Keratinocyte (primary cell): Measurements from ENCODE around the gene TTYH2. TPM values are rescaled to one million over a fixed set of nuclear protein-coding genes. Genes with fewer than 3 reads are reported as not detected.

ENCODE experiments used
- DNase-seq: peaks from one replicate; pipeline ENCODE4 v3.0.0-alpha.2; 2011; ENCODE audit warnings: low read depth, missing footprints, low spot score
- FAIRE-seq: peaks from 2 replicates; lab custom pipeline; 2011; peaks lifted over from hg19 to GRCh38; lab: Jason Lieb, UNC
- H2AFZ ChIP-seq: 2 replicates; pipeline ENCODE4 v1.6.0; 2012; ENCODE audit warnings: low read length, control low read depth, inconsistent platforms; ENCODE audit not compliant: control insufficient read depth
- H3K27ac ChIP-seq: 2 replicates; pipeline ENCODE4 v1.5.1; 2011; ENCODE audit warnings: low read length; ENCODE audit not compliant: control insufficient read depth, insufficient read depth
- H3K27me3 ChIP-seq: 3 replicates; pipeline ENCODE4 v1.6.0; 2011; ENCODE audit warnings: low read length; ENCODE audit not compliant: control insufficient read depth, insufficient read depth; ENCODE audit errors: extremely low read depth
- H3K36me3 ChIP-seq, 2 experiments: 2 replicates in 1 of 2; 3 replicates in 1 of 2; pipeline ENCODE4 v1.5.1; 2011; ENCODE audit warnings: low read length in 2 of 2, mild to moderate bottlenecking in 1 of 2; ENCODE audit not compliant: control insufficient read depth in 2 of 2, insufficient read depth in 2 of 2; ENCODE audit errors: extremely low read depth in 1 of 2
- H3K4me1 ChIP-seq: 3 replicates; pipeline ENCODE4 v1.5.1; 2011; ENCODE audit warnings: low read length; ENCODE audit not compliant: control insufficient read depth, insufficient read depth; ENCODE audit errors: extremely low read depth
- H3K4me2 ChIP-seq: 3 replicates; pipeline ENCODE4 v1.6.0; 2011; ENCODE audit warnings: low read depth, low read length; ENCODE audit not compliant: control insufficient read depth, insufficient read depth; ENCODE audit errors: extremely low read depth
- H3K4me3 ChIP-seq, 3 experiments: fragments of 200-600 bp in 1 of 3; sonication (generic) in 1 of 3; 2 replicates in 2 of 3; 3 replicates in 1 of 3; pipeline ENCODE4 v1.5.1; 2011 to 2016; ENCODE audit warnings: low read length in 3 of 3, mild to moderate bottlenecking in 3 of 3, control low read depth in 2 of 3, inconsistent platforms in 1 of 3, low read depth in 1 of 3, mixed read lengths in 1 of 3, mixed run types in 1 of 3, moderate library complexity in 1 of 3; ENCODE audit not compliant: control insufficient read depth in 2 of 3, insufficient read depth in 2 of 3; ENCODE audit errors: extremely low read depth in 1 of 3
- H3K79me2 ChIP-seq: 2 replicates; pipeline ENCODE4 v1.6.0; 2012; ENCODE audit warnings: low read length; ENCODE audit not compliant: control insufficient read depth, insufficient read depth
- H3K9ac ChIP-seq: 3 replicates; pipeline ENCODE4 v1.6.0; 2011; ENCODE audit warnings: low read length; ENCODE audit not compliant: control insufficient read depth, insufficient read depth; ENCODE audit errors: extremely low read depth
- H3K9me1 ChIP-seq: 3 replicates; pipeline ENCODE4 v1.6.0; 2011; ENCODE audit warnings: low read length; ENCODE audit not compliant: control insufficient read depth, insufficient read depth; ENCODE audit errors: extremely low read depth
- H3K9me3 ChIP-seq: 2 replicates; pipeline ENCODE4 v1.5.1; 2012; ENCODE audit warnings: low read depth, low read length; ENCODE audit not compliant: control insufficient read depth
- H4K20me1 ChIP-seq: 3 replicates; pipeline ENCODE4 v1.6.0; 2011; ENCODE audit warnings: low read length; ENCODE audit not compliant: control insufficient read depth, insufficient read depth; ENCODE audit errors: extremely low read depth
- CTCF ChIP-seq, 3 experiments: IDR thresholded peaks in 1 of 3; conservative IDR thresholded peaks in 1 of 3; optimal IDR thresholded peaks in 1 of 3; 2 replicates in 2 of 3; 3 replicates in 1 of 3; pipeline versions ENCODE3 to v1.5.1; 2011; ENCODE audit warnings: low read length in 3 of 3, mild to moderate bottlenecking in 3 of 3, moderate library complexity in 2 of 3, control low read depth in 1 of 3, inconsistent platforms in 1 of 3; ENCODE audit not compliant: insufficient read depth in 2 of 3; ENCODE audit errors: extremely low read depth in 1 of 3
- EZH2 ChIP-seq: IDR thresholded peaks from one replicate; pipeline ENCODE4 v1.6.1; 2012; ENCODE audit warnings: inconsistent platforms, mild to moderate bottlenecking, low read length, moderate library complexity
- dilution Hi-C: fragments of 300-500 bp; cut with MboI; formaldehyde crosslinking; loops from one replicate; pipeline ENCODE4 v1.7.0; 2020; ENCODE audit warnings: low sequenced_read_pairs; ENCODE audit not compliant: extremely low pct_ligation_motif_present
- polyA plus RNA-seq, 5 experiments: library from polyadenylated mRNA; depleted of rRNA in 3 of 5; stranded (reverse) in 3 of 5; stranded (forward) in 1 of 5; unstranded in 1 of 5; fragments of >200 nt; gene quantifications; 1 replicate in 1 of 5; 2 replicates in 3 of 5; 3 replicates in 1 of 5; pipeline versions ENCODE4 v1.2.1 to v1.2.3, GENCODE V29; 2011 to 2012; ENCODE audit warnings: missing spikeins in 2 of 5, low read depth in 1 of 5, low replicate concordance in 1 of 5

The TTYH2 gene
- polyA plus RNA-seq, 1 donor (not counting 4 experiments of a cell fraction or from before 2014, with no cell fraction given) = 3.7 TPM

- Histone ChIP-seq H3K9ac (no peak overlapping the region), H3K9me1 (no peaks in the 10 kb centered on the region), H3K27ac (no peak overlapping the region), H2AFZ (no peak overlapping the region), H4K20me1 (no peaks in the 10 kb centered on the region), H3K79me2 (no peaks in the 10 kb centered on the region), H3K36me3 (no peaks in the 10 kb centered on the region), H3K27me3 (no peaks in the 10 kb centered on the region), H3K4me2 (no peak overlapping the region), H3K9me3 (no peaks in the 10 kb centered on the region), H3K4me1 (no peaks in the 10 kb centered on the region), H3K4me3 (no peak overlapping the region)
- dilution Hi-C loops = no loop called here
- no peak for FAIRE-seq
- no peak for DNase-seq
- TF ChIP-seq CTCF (optimal IDR thresholded peaks at IDR 0.05 in 1 of 3, IDR thresholded peaks at IDR 0.05 in 1 of 3, conservative IDR thresholded peaks at IDR 0.05 in 1 of 3; ENCODE audit: extremely low read depth in 1 of 3, insufficient read depth in 2 of 3, low read length in 3 of 3) (no peak), EZH2 (no peak)
Observed at GRCh38 chr17:74181341-74181740, 32.0 kb upstream of the TTYH2 start.

GRCh38 chr17:74182041-74182723, 31.2 kb upstream of the TTYH2 start:
- FAIRE-seq = no peak

More at GRCh38 chr17:74182041-74182723, 31.2 kb upstream of the TTYH2 start:
- Histone ChIP-seq H3K4me2 (no peak overlapping the region), H3K4me1 (no peaks in the 10 kb centered on the region), H3K9me1 (no peaks in the 10 kb centered on the region), H2AFZ (no peak overlapping the region), H3K27ac (no peak overlapping the region), H3K27me3 (peaks cover 2% of the 10 kb centered on the region), H3K9me3 (no peaks in the 10 kb centered on the region), H3K9ac (no peak overlapping the region), H3K4me3 (no peak overlapping the region), H3K79me2 (no peaks in the 10 kb centered on the region), H3K36me3 (no peaks in the 10 kb centered on the region), H4K20me1 (no peaks in the 10 kb centered on the region)
- no peak for DNase-seq
- TF ChIP-seq EZH2 (no peak), CTCF (optimal IDR thresholded peaks at IDR 0.05 in 1 of 3, IDR thresholded peaks at IDR 0.05 in 1 of 3, conservative IDR thresholded peaks at IDR 0.05 in 1 of 3; ENCODE audit: extremely low read depth in 1 of 3, insufficient read depth in 2 of 3, low read length in 3 of 3) (no peak)
- dilution Hi-C loops = no loop called here
